Trophoblast cell (in vitro differentiated cells and primary cell): ENCODE measurements around the gene ALDH18A1.
"Not testable (repeated sequence)": the region's sequence is repeated elsewhere in the genome, so short reads cannot be mapped to it uniquely, and the experiment has no call there.

Source experiments
- DNase-seq, 2 donors: peaks; one replicate each; pipeline ENCODE4 v3.0.0-alpha.2; 2016
- H2AFZ ChIP-seq: 2 replicates; pipeline ENCODE4 v1.6.1; 2013; ENCODE audit warnings: low read length, moderate library complexity, mild to moderate bottlenecking; ENCODE audit not compliant: insufficient read depth, poor library complexity
- H2AK5ac ChIP-seq: 2 replicates; pipeline ENCODE4 v1.6.1; 2013; ENCODE audit warnings: mild to moderate bottlenecking, low read length
- H2BK120ac ChIP-seq: 2 replicates; pipeline ENCODE4 v1.6.1; 2013; ENCODE audit warnings: low read length, mild to moderate bottlenecking, moderate library complexity; ENCODE audit not compliant: insufficient read depth, poor library complexity
- H2BK12ac ChIP-seq: 2 replicates; pipeline ENCODE4 v1.6.1; 2013; ENCODE audit warnings: mild to moderate bottlenecking, low read length, moderate library complexity
- H2BK5ac ChIP-seq: 2 replicates; pipeline ENCODE4 v1.6.1; 2013; ENCODE audit warnings: low read length, low read depth, moderate library complexity, mild to moderate bottlenecking; ENCODE audit not compliant: poor library complexity
- H3K14ac ChIP-seq: 2 replicates; pipeline ENCODE4 v1.6.1; 2013; ENCODE audit warnings: mild to moderate bottlenecking, low read length
- H3K18ac ChIP-seq: 2 replicates; pipeline ENCODE4 v1.6.1; 2013; ENCODE audit warnings: mild to moderate bottlenecking, low read length
- H3K23ac ChIP-seq: 2 replicates; pipeline ENCODE4 v1.6.1; 2013; ENCODE audit warnings: low read length
- H3K27ac ChIP-seq: 2 replicates; pipeline ENCODE4 v1.5.1; 2013; ENCODE audit warnings: low read depth, mild to moderate bottlenecking, inconsistent platforms, low read length, moderate library complexity
- H3K27me3 ChIP-seq: 2 replicates; pipeline ENCODE4 v1.6.1; 2013; ENCODE audit warnings: inconsistent platforms, mild to moderate bottlenecking, low read length, moderate library complexity; ENCODE audit not compliant: insufficient read depth
- H3K36me3 ChIP-seq, 2 experiments: 1 replicate in 1 of 2; 2 replicates in 1 of 2; pipeline ENCODE4 v1.6.1; 2013; ENCODE audit warnings: low read length in 2 of 2, mild to moderate bottlenecking in 2 of 2, moderate library complexity in 1 of 2; ENCODE audit not compliant: insufficient read depth in 2 of 2, control insufficient read depth in 1 of 2
- H3K4ac ChIP-seq: 2 replicates; pipeline ENCODE4 v1.6.1; 2013; ENCODE audit warnings: low read depth, mild to moderate bottlenecking, low read length, moderate library complexity
- H3K4me1 ChIP-seq, 2 experiments: 1 replicate in 1 of 2; 2 replicates in 1 of 2; pipeline ENCODE4 v1.6.1; 2013; ENCODE audit warnings: low read length in 2 of 2, mild to moderate bottlenecking in 2 of 2, moderate library complexity in 1 of 2; ENCODE audit not compliant: insufficient read depth in 2 of 2, control insufficient read depth in 1 of 2
- H3K4me2 ChIP-seq: 2 replicates; pipeline ENCODE4 v1.6.1; 2013; ENCODE audit warnings: inconsistent platforms, mild to moderate bottlenecking, low read length, moderate library complexity
- H3K4me3 ChIP-seq: 2 replicates; pipeline ENCODE4 v1.5.1; 2013; ENCODE audit warnings: mild to moderate bottlenecking, low read depth, low read length, inconsistent platforms
- H3K79me1 ChIP-seq: one replicate; pipeline ENCODE4 v1.6.1; 2013; ENCODE audit warnings: low read length
- H3K79me2 ChIP-seq: 2 replicates; pipeline ENCODE4 v1.6.1; 2013; ENCODE audit warnings: low read length, mild to moderate bottlenecking; ENCODE audit not compliant: control insufficient read depth, insufficient read depth, poor library complexity
- H3K9ac ChIP-seq: 2 replicates; pipeline ENCODE4 v1.6.1; 2013; ENCODE audit warnings: mild to moderate bottlenecking, low read length
- H3K9me3 ChIP-seq: 2 replicates; pipeline ENCODE4 v1.6.1; 2013; ENCODE audit warnings: low read depth, mild to moderate bottlenecking, control low read depth, inconsistent platforms, low read length; ENCODE audit not compliant: insufficient read depth
- H4K12ac ChIP-seq: 2 replicates; pipeline ENCODE4 v1.6.1; 2013; ENCODE audit warnings: low read depth, mild to moderate bottlenecking, low read length, moderate library complexity
- H4K8ac ChIP-seq: 2 replicates; pipeline ENCODE4 v1.6.1; 2013; ENCODE audit warnings: low read depth, mild to moderate bottlenecking, low read length, moderate library complexity
- H4K91ac ChIP-seq: one replicate; pipeline ENCODE4 v1.6.1; 2013; ENCODE audit warnings: low read depth, mild to moderate bottlenecking, low read length, moderate library complexity
- WGBS: extraction: QIAGEN DNeasy Blood & Tissue Kit; methylation state at CpG from one replicate; pipeline ENCODE4 v1.1.7; 2013; ENCODE audit warnings: missing lambda C conversion rate; ENCODE audit not compliant: insufficient read length, insufficient coverage; ENCODE audit errors: extremely low coverage; 5-methylcytosine and 5-hydroxymethylcytosine counted together

Gene ALDH18A1

GRCh38 chr10:95628786-95629185 lies 27.7 kb downstream of the ALDH18A1 start:
- no peak for DNase-seq
- Histone ChIP-seq H3K23ac (no peak overlapping the region), H2BK120ac (no peak overlapping the region), H3K36me3 (peaks cover 8 to 38% of the 10 kb centered on the region in 2 experiments), H3K4me3 (no peak overlapping the region), H4K12ac (no peak overlapping the region), H3K4me1 (no peaks in the 10 kb centered on the region), H3K9ac (no peak overlapping the region), H3K9me3 (no peaks in the 10 kb centered on the region), H2AFZ (no peak overlapping the region), H3K4me2 (no peak overlapping the region), H3K79me1 (no peaks in the 10 kb centered on the region), H4K8ac (no peak overlapping the region), H4K91ac (no peak overlapping the region), H3K18ac (no peak overlapping the region), H3K27ac (no peak overlapping the region), H3K79me2 (no peaks in the 10 kb centered on the region), H2BK5ac (no peak overlapping the region), H2BK12ac (no peak overlapping the region), H3K27me3 (no peaks in the 10 kb centered on the region), H2AK5ac (no peak overlapping the region), H3K14ac (no peak overlapping the region), H3K4ac (no peak overlapping the region)
- no CpG with 5 or more reads among the region's 1 CpG for WGBS

GRCh38 chr10:95626500-95626899 lies 30.0 kb downstream of the ALDH18A1 start:
- peaks cover 10 to 34% of the 10 kb centered on the region in 2 experiments for H3K36me3 ChIP-seq
- no peak overlapping the region for H2BK5ac ChIP-seq
- no peak for DNase-seq
- H4K12ac ChIP-seq = no peak overlapping the region
- no peak overlapping the region for H3K9ac ChIP-seq
- H3K4me1 ChIP-seq = no peaks in the 10 kb centered on the region
- no peak overlapping the region for H2AFZ ChIP-seq
- no peak overlapping the region for H3K4me3 ChIP-seq
- no peaks in the 10 kb centered on the region for H3K27me3 ChIP-seq
- H2AK5ac ChIP-seq = no peak overlapping the region
- no peak overlapping the region for H3K23ac ChIP-seq
- no peak overlapping the region for H3K18ac ChIP-seq
- no peak overlapping the region for H3K14ac ChIP-seq
- no peaks in the 10 kb centered on the region for H3K79me1 ChIP-seq
- no CpG with 5 or more reads among the region's 4 CpGs for WGBS
- no peak overlapping the region for H4K8ac ChIP-seq
- H3K9me3 ChIP-seq = no peaks in the 10 kb centered on the region
- H4K91ac ChIP-seq = no peak overlapping the region
- no peaks in the 10 kb centered on the region for H3K79me2 ChIP-seq
- no peak overlapping the region for H3K4me2 ChIP-seq
- no peak overlapping the region for H2BK12ac ChIP-seq
- no peak overlapping the region for H3K4ac ChIP-seq
- no peak overlapping the region for H2BK120ac ChIP-seq
- H3K27ac ChIP-seq = no peak overlapping the region

GRCh38 chr10:95620415-95620814 lies 36.1 kb downstream of the ALDH18A1 start:
- not testable (repeated sequence) for H3K27me3 ChIP-seq, H3K9me3 ChIP-seq, H2BK120ac ChIP-seq, H3K14ac ChIP-seq, H2BK12ac ChIP-seq, H3K79me1 ChIP-seq, H3K79me2 ChIP-seq, H4K91ac ChIP-seq, H3K18ac ChIP-seq, H2AK5ac ChIP-seq, H4K12ac ChIP-seq, H3K9ac ChIP-seq, H3K4me1 ChIP-seq, H3K4me3 ChIP-seq, H3K23ac ChIP-seq, H4K8ac ChIP-seq, H2BK5ac ChIP-seq, DNase-seq, H3K27ac ChIP-seq, H2AFZ ChIP-seq, H3K4me2 ChIP-seq, H3K4ac ChIP-seq
- no CpG with 5 or more reads among the region's 5 CpGs for WGBS
- H3K36me3 ChIP-seq = peaks cover 26 to 28% of the 10 kb centered on the region in 2 experiments

GRCh38 chr10:95618101-95618500 lies 38.4 kb downstream of the ALDH18A1 start:
- no peak overlapping the region for H2BK120ac ChIP-seq
- H3K14ac ChIP-seq = no peak overlapping the region
- peak overlapping the region; percentile 7 for H3K27ac ChIP-seq
- no peak overlapping the region for H4K8ac ChIP-seq
- no peaks in the 10 kb centered on the region for H3K79me2 ChIP-seq
- no peaks in the 10 kb centered on the region for H3K79me1 ChIP-seq
- H3K4ac ChIP-seq = no peak overlapping the region
- no peak overlapping the region for H2AK5ac ChIP-seq
- WGBS = no CpG with 5 or more reads among the region's 4 CpGs
- no peaks in the 10 kb centered on the region for H3K27me3 ChIP-seq
- H3K4me1 ChIP-seq = peaks cover 6 to 9% of the 10 kb centered on the region in 2 experiments
- no peak overlapping the region for H3K4me3 ChIP-seq
- peaks cover 28 to 35% of the 10 kb centered on the region in 2 experiments for H3K36me3 ChIP-seq
- H2BK12ac ChIP-seq = no peak overlapping the region
- no peak overlapping the region for H4K12ac ChIP-seq
- no peak overlapping the region for H4K91ac ChIP-seq
- H2BK5ac ChIP-seq = no peak overlapping the region
- no peaks in the 10 kb centered on the region for H3K9me3 ChIP-seq
- H3K9ac ChIP-seq = no peak overlapping the region
- no peak overlapping the region for H3K4me2 ChIP-seq
- H3K23ac ChIP-seq = no peak overlapping the region
- no peak overlapping the region for H2AFZ ChIP-seq
- H3K18ac ChIP-seq = no peak overlapping the region
- DNase-seq = peak; percentile 51 to 77
